CD4-positive, alpha-beta T cell treated with Interleukin-17A for 4 hours (primary cell): ENCODE results near the gene FYN.
A peak's percentile ranks its signal among the peaks of the same experiment; 100 is the strongest.

ENCODE experiments used
- DNase-seq: peaks from one replicate; pipeline ENCODE4 v3.0.0-alpha.2; 2020; ENCODE audit warnings: mixed read lengths

The FYN gene

DNA sequence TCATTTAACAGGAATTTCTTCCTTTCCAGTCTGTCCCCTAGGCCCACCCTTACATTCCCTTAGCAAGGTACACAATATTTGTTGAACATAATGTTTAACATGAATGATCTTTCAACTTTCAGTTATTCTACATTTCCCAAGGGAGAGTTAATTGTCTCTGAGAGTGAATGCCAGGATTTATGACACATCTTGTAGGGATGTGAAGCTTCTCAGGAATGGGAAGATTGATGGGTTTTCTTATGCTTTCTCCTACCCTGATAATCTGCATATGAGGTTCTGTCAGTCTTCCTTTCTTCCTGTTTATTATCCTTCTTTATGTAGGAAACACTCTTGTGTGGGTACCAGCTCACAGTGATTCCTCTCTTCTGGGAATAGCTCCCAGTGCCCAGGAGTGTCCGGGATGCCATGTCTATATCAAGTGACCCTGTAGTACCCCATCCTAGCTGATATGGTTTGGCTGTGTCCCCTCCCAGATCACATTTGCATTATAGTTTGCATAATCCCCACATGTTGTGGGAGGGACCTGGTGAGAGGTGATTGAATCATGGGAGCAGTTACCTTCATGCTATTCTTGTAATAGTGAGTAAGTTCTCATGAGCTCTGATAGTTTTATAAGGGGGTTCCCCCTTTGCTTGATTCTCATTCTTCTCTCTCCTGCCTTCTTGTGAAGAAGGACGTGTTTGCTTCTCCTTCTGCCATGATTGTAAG lies 7.1 kb upstream of the FYN start:
- no peak for DNase-seq

GRCh38 chr6:111875741-111876140 lies 2.5 kb upstream of the FYN start:
- no peak for DNase-seq

DNA sequence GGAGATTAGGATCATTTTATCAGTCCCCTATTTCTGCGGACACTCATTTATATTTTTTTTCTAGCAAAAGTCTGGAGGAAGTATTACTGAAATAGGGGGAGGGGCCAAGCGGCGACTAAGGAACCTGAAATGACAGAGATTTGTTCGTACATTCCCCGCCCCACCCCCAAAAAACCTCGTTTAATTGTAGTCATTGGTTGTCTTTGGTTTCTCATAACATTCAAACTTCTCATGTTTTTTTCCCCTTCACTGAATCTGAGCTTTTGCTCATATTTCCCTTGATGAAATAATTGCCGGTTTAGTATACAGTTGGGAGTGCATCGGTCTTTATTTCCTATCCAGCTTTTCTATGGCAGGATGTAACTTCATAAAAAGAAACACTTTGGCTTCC lies 768 bp upstream of the FYN start:
- peak; percentile 87 for DNase-seq

GRCh38 chr6:111872401-111873177 lies 663 bp downstream of the FYN start:
- DNase-seq: peak; percentile 74

GRCh38 chr6:111871725-111872400 lies 1.4 kb downstream of the FYN start:
- DNase-seq: peak; percentile 49

DNA sequence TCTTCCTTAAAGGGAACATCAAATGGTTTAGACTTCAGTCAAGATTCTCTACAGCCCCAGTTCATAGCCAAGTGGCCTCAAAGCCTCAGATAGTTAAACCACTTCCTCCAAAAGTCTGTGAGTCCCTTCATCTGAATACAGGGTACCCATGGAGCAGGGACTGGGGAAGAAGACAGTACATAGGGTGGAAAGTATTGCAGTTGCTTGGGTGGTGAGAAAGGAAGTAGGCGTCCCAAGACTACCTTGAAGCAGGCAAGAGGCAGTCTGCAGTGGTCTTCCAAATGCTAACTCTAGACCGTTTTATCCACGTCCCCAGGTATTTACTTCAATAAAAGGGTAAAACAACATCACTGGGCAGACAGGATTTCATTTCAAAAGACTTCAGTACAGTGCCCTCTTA lies 2.0 kb downstream of the FYN start:
- DNase-seq: peak; percentile 37

GRCh38 chr6:111870742-111871064 lies 2.5 kb downstream of the FYN start:
- no peak for DNase-seq

- DNase-seq: peak; percentile 18
Measured at GRCh38 chr6:111870051-111870741, 3.1 kb downstream of the FYN start.

DNA sequence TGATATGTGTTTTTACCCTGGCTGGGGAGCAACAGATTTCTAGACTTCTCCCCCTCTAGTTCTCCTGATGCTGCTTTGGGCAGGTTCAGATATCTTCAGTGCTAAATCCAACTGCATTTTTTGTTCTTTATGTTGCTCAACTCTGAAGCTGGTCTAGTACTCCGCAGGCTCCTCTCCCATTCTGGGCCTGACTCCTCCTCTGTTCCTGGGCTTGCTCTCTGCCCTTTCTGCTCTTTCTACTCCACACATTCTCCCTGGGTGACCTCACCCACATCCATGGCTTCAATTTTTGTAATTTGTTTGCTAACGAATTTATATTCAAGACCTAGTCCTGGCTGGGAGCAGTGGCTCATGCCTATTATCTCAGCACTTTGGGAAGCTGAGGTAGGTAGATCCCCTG lies 6.4 kb downstream of the FYN start:
- DNase-seq: no peak

DNA sequence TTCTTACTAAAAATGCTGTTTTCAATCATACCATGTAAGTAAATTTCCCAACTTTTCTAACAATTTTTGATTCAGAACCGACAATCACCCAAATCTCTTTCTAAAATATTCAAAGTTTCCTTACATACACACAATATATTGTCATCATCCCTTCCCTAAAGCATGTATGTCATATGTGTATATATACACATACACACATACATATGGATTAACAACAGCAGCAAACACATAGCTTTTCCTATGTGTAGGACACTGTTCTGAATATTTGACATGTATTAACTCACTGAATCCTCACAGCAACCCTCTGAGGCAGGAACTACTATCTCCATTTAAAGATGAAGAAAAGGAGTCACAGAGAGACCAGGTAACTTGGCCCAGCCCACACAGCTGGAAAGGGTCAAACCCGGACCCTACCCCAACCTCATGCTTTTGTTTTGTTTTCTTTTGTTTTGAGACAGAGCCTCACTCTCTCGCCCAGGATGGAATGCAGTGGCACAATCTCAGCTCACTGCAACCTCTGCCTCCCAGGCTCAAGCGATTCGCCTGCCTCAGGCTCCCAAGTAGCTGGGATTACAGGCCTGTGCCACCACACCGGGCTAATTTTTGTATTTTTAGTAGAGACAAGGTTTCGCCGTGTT lies 7.2 kb downstream of the FYN start:
- no peak for DNase-seq

GRCh38 chr6:111865049-111865585 lies 8.1 kb downstream of the FYN start:
- no peak for DNase-seq

- DNase-seq: no peak
Measured at GRCh38 chr6:111864138-111865048, 8.9 kb downstream of the FYN start.

- no peak for DNase-seq
Measured at GRCh38 chr6:111862741-111863140, 10.5 kb downstream of the FYN start.

DNA sequence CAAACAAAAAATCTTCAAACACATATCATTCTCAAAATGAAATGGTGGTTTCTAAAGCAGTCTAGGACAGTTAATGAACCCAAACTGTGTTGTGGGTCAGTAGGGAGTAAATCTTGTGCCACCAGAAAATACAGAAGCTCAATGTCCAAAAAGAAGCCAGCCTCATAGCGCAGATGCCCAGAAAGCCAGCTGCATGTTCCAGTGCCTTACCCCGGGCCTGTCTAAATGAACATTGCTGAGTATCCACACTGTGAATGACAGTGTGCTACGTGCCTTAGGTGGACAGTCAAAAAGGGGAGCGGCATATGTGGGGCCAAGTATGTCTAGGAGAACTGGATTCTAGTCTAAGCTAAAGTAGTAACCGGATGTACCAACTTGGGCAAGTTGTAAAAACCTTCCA lies 10.9 kb downstream of the FYN start:
- DNase-seq: no peak

DNA sequence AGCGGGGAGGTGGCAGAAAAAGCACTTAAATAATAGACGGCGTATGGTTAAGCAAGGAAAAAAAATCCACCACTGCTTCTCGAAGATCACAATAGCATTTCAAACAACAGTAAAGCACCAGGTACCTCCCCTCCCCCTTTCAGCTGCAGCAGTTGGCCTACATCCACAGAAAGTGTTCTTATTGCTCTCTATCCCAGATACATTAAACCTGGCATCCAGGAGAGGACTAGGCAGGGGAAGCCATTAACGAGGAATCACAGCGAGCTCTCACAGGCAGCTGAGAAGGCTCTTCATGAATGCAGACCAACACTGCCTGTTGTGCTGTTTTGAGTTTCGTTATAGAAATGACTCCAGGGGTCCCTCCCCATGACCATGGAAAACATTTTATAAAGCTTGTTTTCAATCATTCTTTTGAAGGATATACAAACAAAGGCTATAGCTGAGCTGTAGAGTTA lies 11.8 kb downstream of the FYN start:
- DNase-seq: no peak

DNA sequence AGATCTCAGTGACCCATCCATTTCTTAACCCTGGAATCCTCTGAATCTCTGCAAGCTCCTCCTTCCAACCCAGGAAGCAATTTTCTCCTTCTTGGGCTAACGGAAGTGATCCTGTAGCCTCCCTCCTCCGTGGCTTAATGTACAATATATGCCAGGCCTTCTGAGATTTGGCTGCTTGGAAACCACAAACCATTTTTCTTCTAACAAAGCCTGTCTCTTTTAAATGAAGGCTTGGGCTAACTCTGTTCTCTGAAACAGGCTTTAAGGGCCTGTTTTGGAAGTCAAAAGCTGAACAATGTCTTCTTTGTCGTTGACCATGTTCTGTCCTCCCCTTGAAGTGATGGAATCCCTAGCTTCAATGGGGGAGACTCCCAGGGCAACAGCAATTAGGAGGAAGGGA lies 14.9 kb downstream of the FYN start:
- no peak for DNase-seq

DNA sequence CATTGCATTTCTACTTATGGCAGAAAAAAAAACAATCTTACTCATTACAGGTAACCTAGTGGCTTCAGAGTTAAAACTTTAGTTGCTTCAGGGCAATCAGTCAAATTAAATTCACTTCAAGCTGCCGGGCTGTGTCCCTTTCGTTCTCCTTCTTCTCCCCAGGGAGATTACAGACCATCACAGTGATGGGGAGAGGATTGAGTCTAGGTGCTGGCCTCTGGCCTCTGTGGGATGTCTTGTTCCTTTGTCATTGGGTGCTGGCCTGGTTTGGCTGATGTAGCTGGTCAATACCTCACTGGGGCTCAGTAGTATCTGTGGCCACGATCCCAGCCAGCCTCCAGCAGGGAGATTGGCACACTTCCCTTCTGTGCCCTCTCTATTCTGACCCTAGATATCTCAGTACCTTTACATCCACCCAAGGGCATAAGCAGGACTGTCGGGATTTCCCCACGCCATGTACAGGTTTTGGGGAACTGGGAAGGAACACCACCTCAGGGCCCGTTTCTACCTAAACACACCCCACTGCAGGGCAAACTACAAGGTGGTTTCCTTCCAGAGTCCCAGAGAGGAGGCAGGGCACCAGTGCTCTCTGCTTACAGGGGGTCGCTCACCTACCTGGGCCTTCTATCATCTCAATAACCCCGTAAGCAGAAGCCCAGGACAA lies 15.4 kb downstream of the FYN start:
- no peak for DNase-seq

DNA sequence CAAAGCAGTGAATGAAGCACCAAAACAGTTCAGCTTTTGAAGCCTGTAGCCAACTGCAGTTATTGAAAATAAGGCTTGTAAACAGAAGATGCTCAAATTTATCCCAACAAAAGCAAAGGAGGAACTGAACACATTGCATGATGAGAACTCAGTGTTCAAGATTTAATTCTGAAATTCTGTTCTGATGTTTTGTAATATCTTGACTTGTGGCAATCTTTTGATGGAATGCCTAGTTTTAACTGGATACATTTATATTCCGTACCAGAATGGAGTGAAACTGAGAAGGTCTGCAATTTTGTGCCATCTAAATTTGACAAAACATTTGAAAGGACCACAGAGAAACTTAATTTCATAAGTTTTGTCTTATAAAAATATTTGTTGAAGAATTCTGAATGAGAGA lies 17.5 kb downstream of the FYN start:
- no peak for DNase-seq

- DNase-seq: no peak
Measured at GRCh38 chr6:111854683-111855082, 18.6 kb downstream of the FYN start.

GRCh38 chr6:111852725-111853124 lies 20.5 kb downstream of the FYN start:
- no peak for DNase-seq
